HEK293T (cell line): ENCODE results near the gene SH3RF1.

ENCODE experiments used
- CTCF ChIA-PET: fragments of 350-600 bp; formaldehyde crosslinking; extraction: SDS; loops from one replicate; lab custom pipeline; 2021; ENCODE audit warnings: antibody characterized with exemption, inconsistent platforms; lab: Yijun Ruan, JAX
- POLR2A ChIA-PET: fragments of 350-600 bp; formaldehyde crosslinking; extraction: SDS; loops from one replicate; lab custom pipeline; 2020; ENCODE audit warnings: antibody characterized with exemption, inconsistent platforms; lab: Yijun Ruan, JAX
- DNase-seq: peaks from one replicate; pipeline ENCODE4 v3.0.0; 2012; ENCODE audit warnings: mixed read lengths; ENCODE audit errors: extremely low spot score
- ARNT ChIP-seq: fragments of 450-650 bp; IDR thresholded peaks from 2 replicates; pipeline ENCODE4 v1.6.1; 2017; ENCODE audit warnings: mild to moderate bottlenecking
- BHLHE40 ChIP-seq: fragments of 450-650 bp; IDR thresholded peaks from 2 replicates; pipeline ENCODE4 v1.6.1; 2016; ENCODE audit warnings: mild to moderate bottlenecking, moderate library complexity, borderline replicate concordance
- CTBP1 ChIP-seq: fragments of 450-650 bp; IDR thresholded peaks from 2 replicates; pipeline ENCODE4 v1.6.1; 2016; ENCODE audit warnings: borderline replicate concordance
- ELF4 ChIP-seq: fragments of 450-650 bp; IDR thresholded peaks from 2 replicates; pipeline ENCODE4 v1.6.1; 2017; ENCODE audit warnings: antibody characterized with exemption
- FOXA1 ChIP-seq: fragments of 450-650 bp; IDR thresholded peaks from 2 replicates; pipeline ENCODE4 v1.6.1; 2016; ENCODE audit warnings: mild to moderate bottlenecking
- FOXK2 ChIP-seq: fragments of 450-650 bp; IDR thresholded peaks from 2 replicates; pipeline ENCODE4 v1.6.1; 2016; ENCODE audit warnings: mild to moderate bottlenecking
- FOXM1 ChIP-seq: fragments of 450-650 bp; IDR thresholded peaks from 2 replicates; pipeline ENCODE4 v1.6.1; 2017; ENCODE audit warnings: mild to moderate bottlenecking, borderline replicate concordance
- HDGF ChIP-seq: fragments of 450-650 bp; IDR thresholded peaks from 2 replicates; pipeline ENCODE4 v1.6.1; 2017; ENCODE audit warnings: antibody characterized with exemption, borderline replicate concordance
- L3MBTL2 ChIP-seq: fragments of 450-650 bp; conservative IDR thresholded peaks from 2 replicates; pipeline ENCODE4 v1.6.1; 2016; ENCODE audit warnings: mild to moderate bottlenecking
- LEF1 ChIP-seq: fragments of 450-650 bp; IDR thresholded peaks from 2 replicates; pipeline ENCODE4 v1.6.1; 2017; ENCODE audit warnings: mild to moderate bottlenecking, borderline replicate concordance
- NFRKB ChIP-seq: fragments of 450-650 bp; IDR thresholded peaks from 2 replicates; pipeline ENCODE4 v1.6.1; 2016; ENCODE audit warnings: mild to moderate bottlenecking, moderate library complexity
- PKNOX1 ChIP-seq: fragments of 450-650 bp; IDR thresholded peaks from 2 replicates; pipeline ENCODE4 v1.6.1; 2016
- SP1 ChIP-seq: fragments of 450-650 bp; IDR thresholded peaks from 2 replicates; pipeline ENCODE4 v1.6.1; 2017
- SUZ12 ChIP-seq: fragments of 450-650 bp; IDR thresholded peaks from 2 replicates; pipeline ENCODE4 v1.6.1; 2016; ENCODE audit warnings: mild to moderate bottlenecking
- TARDBP ChIP-seq: fragments of 450-650 bp; IDR thresholded peaks from 2 replicates; pipeline ENCODE4 v1.6.1; 2016
- ZNF384 ChIP-seq: fragments of 450-650 bp; IDR thresholded peaks from 2 replicates; pipeline ENCODE4 v1.6.1; 2016

The SH3RF1 gene

DNA sequence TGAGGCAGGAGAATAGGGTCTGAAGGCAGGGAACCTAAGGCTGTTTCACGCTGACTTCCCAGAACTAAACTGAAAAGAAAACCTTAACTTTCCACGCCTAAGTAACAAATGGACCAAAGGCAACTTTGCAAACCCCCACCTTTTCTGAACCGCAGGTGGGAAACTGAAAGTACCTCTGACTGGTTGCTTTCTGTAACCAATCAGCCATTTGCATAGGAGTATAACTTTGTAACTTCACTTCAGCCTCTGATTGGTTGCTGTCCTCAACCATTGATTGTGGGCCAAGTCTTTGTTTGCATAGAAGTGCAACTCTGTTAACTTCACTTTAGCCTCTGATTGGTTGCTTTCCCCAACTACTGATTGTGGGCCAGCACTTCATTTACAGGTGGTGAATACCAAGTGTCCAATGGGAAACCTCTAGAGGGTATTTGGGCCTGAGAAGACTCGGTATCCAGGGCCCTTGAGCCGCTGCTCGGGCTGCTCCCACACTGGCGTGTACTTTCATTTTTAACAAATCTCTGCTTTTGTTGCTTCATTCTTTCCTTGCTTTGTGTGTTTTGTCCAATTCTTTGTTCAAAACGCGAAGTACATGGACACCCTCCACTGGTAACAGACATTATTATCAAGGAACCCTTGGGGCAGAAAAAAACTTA, 139.1 kb downstream of the SH3RF1 start:
- ChIA-PET CTCF (no interaction called here), POLR2A (no interaction called here)
- TF ChIP-seq HDGF (no peak), ELF4 (no peak), PKNOX1 (no peak), BHLHE40 (no peak), FOXK2 (no peak), SUZ12 (no peak), ARNT (no peak), LEF1 (no peak), NFRKB (no peak)
- no peak for DNase-seq

DNA sequence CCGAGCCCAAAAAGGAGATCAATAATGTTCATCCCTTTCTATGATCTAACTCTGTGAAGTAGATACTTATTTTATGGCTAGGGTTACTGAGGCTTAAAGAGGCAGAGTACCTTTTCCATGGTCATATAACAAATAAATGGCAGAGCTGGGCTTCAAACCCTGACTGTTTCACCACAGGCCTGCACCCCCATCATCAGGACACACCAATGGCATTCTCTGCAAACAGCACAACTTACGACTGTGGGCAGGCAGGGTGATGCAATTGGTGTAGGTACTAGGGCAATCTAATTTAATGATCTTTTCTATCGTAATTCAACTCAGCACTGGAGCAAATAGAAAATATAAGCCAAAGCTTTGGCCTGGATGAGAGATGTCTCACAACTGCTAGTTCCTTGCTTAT, 141.9 kb downstream of the SH3RF1 start:
- POLR2A ChIA-PET: no interaction called here
- no peak for TF ChIP-seq BHLHE40
- TF ChIP-seq L3MBTL2: no peak
- no peak for TF ChIP-seq PKNOX1
- TF ChIP-seq ZNF384: no peak
- TF ChIP-seq CTBP1: no peak
- TF ChIP-seq ELF4: no peak
- TF ChIP-seq HDGF: no peak
- no peak for TF ChIP-seq FOXK2
- TF ChIP-seq TARDBP: no peak
- no peak for TF ChIP-seq FOXA1
- no peak for TF ChIP-seq NFRKB
- TF ChIP-seq SUZ12: no peak
- DNase-seq: no peak
- CTCF ChIA-PET: no interaction called here

DNA sequence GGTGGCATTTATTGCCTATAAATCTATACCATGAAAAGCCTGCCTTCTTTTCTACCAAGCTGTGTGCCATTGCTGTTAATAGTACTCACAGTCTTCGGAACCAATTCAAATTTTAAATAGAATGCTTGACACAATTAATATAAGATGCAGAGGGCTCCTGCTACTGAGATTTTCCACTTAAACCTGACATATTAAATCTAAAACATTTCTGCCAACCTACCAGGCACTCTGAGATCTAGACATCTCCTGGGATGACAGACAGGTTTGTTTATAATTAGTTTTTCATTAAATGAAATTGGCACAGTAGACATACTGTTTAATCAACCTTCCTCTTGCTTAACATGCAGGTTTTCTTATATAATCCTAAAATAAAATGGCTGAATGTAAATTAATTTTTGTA, 143.4 kb downstream of the SH3RF1 start:
- CTCF ChIA-PET: no interaction called here
- TF ChIP-seq CTBP1 (no peak), ELF4 (no peak), FOXA1 (no peak), FOXM1 (no peak), FOXK2 (no peak), PKNOX1 (no peak), BHLHE40 (no peak), NFRKB (no peak), L3MBTL2 (no peak), SUZ12 (no peak), LEF1 (no peak)
- POLR2A ChIA-PET: no interaction called here
- DNase-seq: no peak

DNA sequence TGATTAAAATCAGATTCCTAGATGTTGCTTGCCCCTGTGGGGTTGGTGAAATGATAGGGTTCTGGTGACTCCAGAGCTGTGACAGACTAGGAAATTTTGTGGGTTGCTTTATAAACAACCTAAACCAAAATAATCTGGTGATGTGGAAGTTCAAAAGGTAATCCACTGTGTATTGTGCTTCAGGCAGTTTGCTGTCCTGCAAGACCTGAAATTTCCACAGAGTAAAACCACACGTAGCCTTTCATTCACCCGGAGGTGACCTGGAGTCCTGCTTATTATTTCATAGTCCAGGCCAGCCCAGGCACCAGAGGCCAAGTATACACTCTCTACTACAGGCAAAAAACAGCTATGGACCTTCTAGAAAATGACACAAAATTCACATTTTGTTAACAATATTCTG, 146.1 kb downstream of the SH3RF1 start:
- POLR2A ChIA-PET: no interaction called here
- TF ChIP-seq LEF1 (no peak), SP1 (no peak), FOXM1 (no peak), ZNF384 (no peak), TARDBP (no peak), SUZ12 (no peak), FOXA1 (no peak), ELF4 (no peak), CTBP1 (no peak), BHLHE40 (no peak), PKNOX1 (no peak), HDGF (no peak), L3MBTL2 (no peak), ARNT (no peak), NFRKB (no peak), FOXK2 (no peak)
- CTCF ChIA-PET: no interaction called here

GRCh38 chr4:169122422-169122821, 148.3 kb downstream of the SH3RF1 start:
- ChIA-PET POLR2A (interaction anchor here (1.5 kb wide), 1 partner anchor 112 kb away, joined by 4 read pairs; the partner anchor contains the start of gene CBR4), CTCF (no interaction called here)
- DNase-seq: no peak
- TF ChIP-seq L3MBTL2: no peak
- no peak for TF ChIP-seq LEF1
- no peak for TF ChIP-seq HDGF
- no peak for TF ChIP-seq SP1
- TF ChIP-seq FOXM1: no peak

More for the DNA sequence above, 146.1 kb downstream of the SH3RF1 start:
- no peak for DNase-seq

DNA sequence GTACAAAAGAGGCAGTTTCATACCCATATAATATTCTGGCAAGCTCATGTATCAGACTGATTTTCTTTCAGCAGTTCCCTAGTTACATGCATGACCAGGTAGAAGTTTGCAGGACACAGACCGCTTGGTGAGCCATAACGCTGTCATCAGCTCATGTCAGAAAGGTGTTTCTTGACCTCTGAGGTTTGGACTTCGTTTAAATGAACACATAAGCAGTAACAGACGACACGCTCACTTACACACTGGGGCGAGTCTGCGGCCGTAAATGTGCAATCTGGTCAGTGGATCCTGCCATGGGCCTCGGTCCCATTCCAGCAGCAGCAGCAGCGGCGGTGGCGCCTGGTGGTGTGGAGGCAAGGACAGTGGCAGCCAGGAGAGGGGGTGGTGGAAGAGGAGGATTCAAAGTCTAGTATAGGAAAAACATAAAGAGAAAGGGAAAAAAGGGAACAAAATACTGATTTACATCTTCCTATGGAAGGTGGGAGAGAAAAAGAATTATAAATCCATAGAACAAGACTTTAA, 148.8 kb downstream of the SH3RF1 start:
- POLR2A ChIA-PET: no interaction called here
- DNase-seq: no peak
- CTCF ChIA-PET: no interaction called here
- no peak for TF ChIP-seq SUZ12
- no peak for TF ChIP-seq CTBP1
- TF ChIP-seq FOXM1: no peak
- no peak for TF ChIP-seq SP1
- TF ChIP-seq FOXK2: no peak
